HCT116 (cell line): ENCODE results near the gene TEKTIP1. TPM values are rescaled to one million over a fixed set of nuclear protein-coding genes. Genes with fewer than 3 reads are reported as not detected.

Experiments
- ATAC-seq: fragments of 200-7000 bp; cut with Tn5 transposase; 2 replicates; pipeline ENCODE4 v1.9.1; 2020; ENCODE audit warnings: mild to moderate bottlenecking, moderate library complexity
- BruUV-seq: library from RNA; stranded (reverse); fragments of 400-500 nt; replicated peaks from 2 replicates; lab custom pipeline; 2021; lab: Mats Ljungman, UMichigan
- CTCF ChIA-PET: fragments of 300-600 bp; sonication (Branson Sonifier 250); formaldehyde crosslinking; loops from one replicate; lab custom pipeline; 2021; ENCODE audit warnings: antibody characterized with exemption; lab: Charles Lee
- POLR2A ChIA-PET: fragments of 300-600, 350-600 bp; sonication (Branson Sonifier 250); formaldehyde crosslinking; loops from one replicate; lab custom pipeline; 2021; ENCODE audit warnings: antibody characterized with exemption; lab: Charles Lee
- RAD21 ChIA-PET, 2 experiments: fragments of 300-600 bp; sonication (Branson Sonifier 250); formaldehyde crosslinking; loops; one replicate each; lab custom pipeline; 2023; ENCODE audit warnings: low total read pairs in 2 of 2; ENCODE audit not compliant: uncharacterized antibody in 2 of 2, unreplicated experiment in 2 of 2, low non-redundant PET in 1 of 2; lab: Charles Lee
- DNase-seq: peaks from one replicate; pipeline ENCODE4 v3.0.0-alpha.2; 2010; ENCODE audit warnings: low read depth, low spot score
- H2AFZ ChIP-seq: fragments of 200-600 bp; shearing (Covaris generic), sonication (generic); 2 replicates; pipeline ENCODE4 v1.6.1; 2017; ENCODE audit warnings: low read depth, mixed run types, mixed read lengths, antibody characterized with exemption, low read length; ENCODE audit not compliant: poor library complexity, severe bottlenecking
- H3K27ac ChIP-seq: 2 replicates; pipeline ENCODE4 v1.5.1; 2012; ENCODE audit warnings: low read depth, low read length
- H3K27me3 ChIP-seq: fragments of 200-600 bp; sonication (generic); 2 replicates; pipeline ENCODE4 v1.6.1; 2016; ENCODE audit warnings: mixed run types, low read length, mixed read lengths; ENCODE audit not compliant: insufficient read depth
- H3K36me3 ChIP-seq, 2 experiments: fragments of 200-500 bp in 1 of 2; fragments of 200-600 bp in 1 of 2; sonication (Bioruptor generic) in 1 of 2; sonication (generic) in 1 of 2; 2 replicates each; pipeline versions ENCODE4 v1.5.1 to v1.6.1; 2014 to 2016; ENCODE audit warnings: low read length in 2 of 2, inconsistent platforms in 1 of 2, mixed read lengths in 1 of 2, mixed run types in 1 of 2; ENCODE audit not compliant: insufficient read depth in 2 of 2, control insufficient read depth in 1 of 2
- H3K4me1 ChIP-seq, 2 experiments: fragments of 200-600 bp in 1 of 2; sonication (generic) in 1 of 2; 2 replicates each; pipeline versions ENCODE4 v1.5.1 to v1.6.1; 2012 to 2017; ENCODE audit warnings: low read length in 2 of 2, inconsistent platforms in 1 of 2, mild to moderate bottlenecking in 1 of 2, mixed read lengths in 1 of 2, mixed run types in 1 of 2, moderate library complexity in 1 of 2; ENCODE audit not compliant: insufficient read depth in 2 of 2, control insufficient read depth in 1 of 2
- H3K4me2 ChIP-seq: fragments of 200-600 bp; sonication (generic); 2 replicates; pipeline ENCODE4 v1.6.1; 2017; ENCODE audit warnings: mixed run types, low read length, mixed read lengths
- H3K4me3 ChIP-seq, 2 experiments: fragments of 200-600 bp in 1 of 2; sonication (generic) in 1 of 2; replicated peaks in 1 of 2; 2 replicates each; pipeline ENCODE4 v1.5.1; 2011 to 2016; ENCODE audit warnings: low read length in 2 of 2, control low read depth in 1 of 2, low read depth in 1 of 2, mild to moderate bottlenecking in 1 of 2, mixed read lengths in 1 of 2, mixed run types in 1 of 2
- H3K79me2 ChIP-seq: fragments of 200-600 bp; sonication (generic); 2 replicates; pipeline ENCODE4 v1.6.1; 2017; ENCODE audit warnings: mild to moderate bottlenecking, mixed run types, low read length, moderate library complexity, mixed read lengths; ENCODE audit not compliant: insufficient read depth
- H3K9ac ChIP-seq: fragments of 200-600 bp; sonication (generic); 2 replicates; pipeline ENCODE4 v1.6.1; 2016; ENCODE audit warnings: low read length, mixed read lengths
- H3K9me2 ChIP-seq: fragments of 200-600 bp; sonication (generic), shearing (Covaris generic); 2 replicates; pipeline ENCODE4 v1.6.1; 2017; ENCODE audit warnings: mixed run types, mild to moderate bottlenecking, moderate library complexity; ENCODE audit not compliant: insufficient read depth
- H3K9me3 ChIP-seq, 2 experiments: fragments of 200-500 bp in 1 of 2; fragments of 200-600 bp in 1 of 2; sonication (Bioruptor generic) in 1 of 2; sonication (generic) in 1 of 2; 2 replicates each; pipeline ENCODE4 v1.6.1; 2014 to 2017; ENCODE audit warnings: low read length in 2 of 2, mixed read lengths in 2 of 2, inconsistent platforms in 1 of 2, low read depth in 1 of 2, mild to moderate bottlenecking in 1 of 2, mixed run types in 1 of 2, moderate library complexity in 1 of 2; ENCODE audit not compliant: control insufficient read depth in 1 of 2, insufficient read depth in 1 of 2
- H4K20me1 ChIP-seq: fragments of 200-600 bp; sonication (generic), shearing (Covaris generic); 2 replicates; pipeline ENCODE4 v1.6.1; 2017; ENCODE audit warnings: mixed run types, mild to moderate bottlenecking, moderate library complexity; ENCODE audit not compliant: insufficient read depth
- ATF3 ChIP-seq: IDR thresholded peaks from 2 replicates; pipeline ENCODE4 v1.6.1; 2012
- CBX3 ChIP-seq: IDR thresholded peaks from 2 replicates; pipeline ENCODE4 v1.6.1; 2012; ENCODE audit warnings: low read depth
- CEBPB ChIP-seq: IDR thresholded peaks from 2 replicates; pipeline ENCODE4 v1.6.1; 2012; ENCODE audit warnings: low read depth
- CTCF ChIP-seq, 3 experiments: fragments of 200-600 bp in 1 of 3; sonication (generic) in 1 of 3; IDR thresholded peaks in 2 of 3; conservative IDR thresholded peaks in 1 of 3; 2 replicates each; pipeline ENCODE4 v1.5.1; 2012 to 2017; ENCODE audit warnings: low read depth in 2 of 3, low read length in 2 of 3, antibody characterized with exemption in 1 of 3, borderline replicate concordance in 1 of 3, control low read depth in 1 of 3, mild to moderate bottlenecking in 1 of 3, mixed read lengths in 1 of 3, mixed run types in 1 of 3, moderate library complexity in 1 of 3; ENCODE audit not compliant: insufficient read depth in 1 of 3
- EGR1 ChIP-seq: IDR thresholded peaks from 2 replicates; pipeline ENCODE4 v1.6.1; 2012; ENCODE audit warnings: low read depth
- ELF1 ChIP-seq: IDR thresholded peaks from 2 replicates; pipeline ENCODE4 v1.6.1; 2012; ENCODE audit warnings: low read depth, borderline replicate concordance
- EZH2phosphoT487 ChIP-seq: fragments of 200-600 bp; IDR thresholded peaks from 2 replicates; pipeline ENCODE4 v1.6.1; 2018; ENCODE audit warnings: antibody characterized with exemption, borderline replicate concordance
- POLR2A ChIP-seq: IDR thresholded peaks from 2 replicates; pipeline ENCODE4 v1.7.0; 2011; ENCODE audit warnings: borderline replicate concordance; ENCODE audit not compliant: insufficient read depth, insufficient read length; ENCODE audit errors: extremely low read depth
- RAD21 ChIP-seq: IDR thresholded peaks from 2 replicates; pipeline ENCODE4 v1.6.1; 2012; ENCODE audit warnings: low read depth, mild to moderate bottlenecking
- SIN3A ChIP-seq: IDR thresholded peaks from 2 replicates; pipeline ENCODE4 v1.6.1; 2012; ENCODE audit warnings: low read depth
- SP1 ChIP-seq: IDR thresholded peaks from 2 replicates; pipeline ENCODE4 v1.6.1; 2012; ENCODE audit warnings: low read depth
- SRF ChIP-seq: IDR thresholded peaks from 2 replicates; pipeline ENCODE4 v1.6.1; 2012; ENCODE audit warnings: low read depth
- TCF7L2 ChIP-seq: IDR thresholded peaks from 2 replicates; pipeline ENCODE4 v1.7.0; 2011; ENCODE audit warnings: borderline replicate concordance, inconsistent platforms; ENCODE audit not compliant: insufficient read depth, insufficient read length; ENCODE audit errors: extremely low read depth
- YY1 ChIP-seq: IDR thresholded peaks from 2 replicates; pipeline ENCODE4 v1.6.1; 2011; ENCODE audit warnings: low read length, low read depth, moderate library complexity, mild to moderate bottlenecking; ENCODE audit not compliant: insufficient replicate concordance; ENCODE audit errors: extremely low read depth
- ZBTB33 ChIP-seq: IDR thresholded peaks from 2 replicates; pipeline ENCODE4 v1.6.1; 2011; ENCODE audit warnings: mild to moderate bottlenecking, low read length, moderate library complexity; ENCODE audit not compliant: insufficient replicate concordance; ENCODE audit errors: extremely low read depth
- ZNF274 ChIP-seq: fragments of 200-500 bp; sonication (Bioruptor generic); IDR thresholded peaks from 2 replicates; pipeline ENCODE4 v1.6.1; 2014; ENCODE audit warnings: mild to moderate bottlenecking, low read depth, low read length, inconsistent platforms
- intact Hi-C: fragments of 100-400 bp; cut with micrococcal nuclease; formaldehyde crosslinking; loops from 2 replicates; pipeline ENCODE4 v1.10.0; 2022
- total RNA-seq: library from RNA; stranded (reverse); gene quantifications from one replicate; pipeline ENCODE4 v1.2.1, GENCODE V29; 2021; ENCODE audit not compliant: unreplicated experiment
- TF ChIP-seq, protein P1 (sequence below): IDR thresholded peaks from 2 replicates; pipeline ENCODE4 v1.6.1; 2012; ENCODE audit warnings: low read depth

TEKTIP1 gene
- total RNA-seq, 1 experiment from 2014 or later: 1.2 TPM

GRCh38 chr19:3508771-3509535 lies 30.0 kb upstream of the TEKTIP1 start:
- Histone ChIP-seq H3K79me2 (peaks cover 77% of the 10 kb centered on the region), H3K27ac (peak overlapping the region; percentile 24; the same call in 1 of the 2 replicates), H3K4me1 (peaks cover 23 to 40% of the 10 kb centered on the region in 2 experiments), H3K9me2 (no peaks in the 10 kb centered on the region), H4K20me1 (no peaks in the 10 kb centered on the region), H3K4me3 (no peak overlapping the region), H3K4me2 (peak overlapping the region; percentile 25; the same call in 1 of the 2 replicates), H3K9me3 (no peaks in the 10 kb centered on the region), H3K36me3 (peaks cover 2 to 12% of the 10 kb centered on the region in 2 experiments; a peak in 2 of 4 replicates), H2AFZ (no peak overlapping the region), H3K9ac (no peak overlapping the region), H3K27me3 (no peaks in the 10 kb centered on the region)
- TF ChIP-seq, protein P1, sequence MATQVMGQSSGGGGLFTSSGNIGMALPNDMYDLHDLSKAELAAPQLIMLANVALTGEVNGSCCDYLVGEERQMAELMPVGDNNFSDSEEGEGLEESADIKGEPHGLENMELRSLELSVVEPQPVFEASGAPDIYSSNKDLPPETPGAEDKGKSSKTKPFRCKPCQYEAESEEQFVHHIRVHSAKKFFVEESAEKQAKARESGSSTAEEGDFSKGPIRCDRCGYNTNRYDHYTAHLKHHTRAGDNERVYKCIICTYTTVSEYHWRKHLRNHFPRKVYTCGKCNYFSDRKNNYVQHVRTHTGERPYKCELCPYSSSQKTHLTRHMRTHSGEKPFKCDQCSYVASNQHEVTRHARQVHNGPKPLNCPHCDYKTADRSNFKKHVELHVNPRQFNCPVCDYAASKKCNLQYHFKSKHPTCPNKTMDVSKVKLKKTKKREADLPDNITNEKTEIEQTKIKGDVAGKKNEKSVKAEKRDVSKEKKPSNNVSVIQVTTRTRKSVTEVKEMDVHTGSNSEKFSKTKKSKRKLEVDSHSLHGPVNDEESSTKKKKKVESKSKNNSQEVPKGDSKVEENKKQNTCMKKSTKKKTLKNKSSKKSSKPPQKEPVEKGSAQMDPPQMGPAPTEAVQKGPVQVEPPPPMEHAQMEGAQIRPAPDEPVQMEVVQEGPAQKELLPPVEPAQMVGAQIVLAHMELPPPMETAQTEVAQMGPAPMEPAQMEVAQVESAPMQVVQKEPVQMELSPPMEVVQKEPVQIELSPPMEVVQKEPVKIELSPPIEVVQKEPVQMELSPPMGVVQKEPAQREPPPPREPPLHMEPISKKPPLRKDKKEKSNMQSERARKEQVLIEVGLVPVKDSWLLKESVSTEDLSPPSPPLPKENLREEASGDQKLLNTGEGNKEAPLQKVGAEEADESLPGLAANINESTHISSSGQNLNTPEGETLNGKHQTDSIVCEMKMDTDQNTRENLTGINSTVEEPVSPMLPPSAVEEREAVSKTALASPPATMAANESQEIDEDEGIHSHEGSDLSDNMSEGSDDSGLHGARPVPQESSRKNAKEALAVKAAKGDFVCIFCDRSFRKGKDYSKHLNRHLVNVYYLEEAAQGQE: no peak
- TF ChIP-seq SP1 (no peak), SIN3A (no peak), POLR2A (no peak), RAD21 (no peak), ZBTB33 (no peak), ATF3 (no peak), ZNF274 (no peak), CTCF (IDR thresholded peaks at IDR 0.05 in 2 of 3, conservative IDR thresholded peaks at IDR 0.05 in 1 of 3; ENCODE audit: borderline replicate concordance in 1 of 3, insufficient read depth in 1 of 3, low read depth in 2 of 3, low read length in 2 of 3) (no peak), CEBPB (no peak), TCF7L2 (no peak), SRF (no peak), YY1 (no peak), ELF1 (no peak), EZH2phosphoT487 (no peak), CBX3 (no peak), EGR1 (no peak)
- ATAC-seq (no peak), DNase-seq (no peak)
- BruUV-seq: no TSS peak
- ChIA-PET POLR2A (no interaction called here), RAD21 (no interaction called here), CTCF (no interaction called here)
- intact Hi-C loops: no loop called here
